Liver (tissue), 9 donors: ENCODE data around the gene PCDH9. TPM values are rescaled to one million over a fixed set of nuclear protein-coding genes. Genes with fewer than 3 reads are reported as not detected.

ENCODE experiments used
- DNase-seq: peaks from one replicate; pipeline ENCODE4 v3.0.0-alpha.2; 2017; ENCODE audit warnings: low spot score
- H3K27ac ChIP-seq, 2 donors: one replicate each; pipeline ENCODE4 v1.7.0; 2013; ENCODE audit warnings: inconsistent platforms in 2 of 2, low read length in 2 of 2, control low read depth in 1 of 2, low read depth in 1 of 2, mild to moderate bottlenecking in 1 of 2
- H3K27me3 ChIP-seq, 4 donors: one replicate each; pipeline versions ENCODE4 v1.6.1 to v1.7.0; 2013; ENCODE audit warnings: low read length in 3 of 4, inconsistent platforms in 1 of 4, mild to moderate bottlenecking in 1 of 4, moderate library complexity in 1 of 4; ENCODE audit not compliant: control insufficient read depth in 4 of 4, insufficient read depth in 4 of 4
- H3K36me3 ChIP-seq, 4 donors: one replicate each; pipeline versions ENCODE4 v1.6.1 to v1.7.0; 2013; ENCODE audit warnings: low read length in 3 of 4, mild to moderate bottlenecking in 3 of 4, low read depth in 1 of 4, moderate library complexity in 1 of 4; ENCODE audit not compliant: control insufficient read depth in 4 of 4, insufficient read depth in 3 of 4
- H3K4me1 ChIP-seq, 4 donors: one replicate each; pipeline versions ENCODE4 v1.6.1 to v1.7.0; 2013; ENCODE audit warnings: low read length in 3 of 4, mild to moderate bottlenecking in 3 of 4, moderate library complexity in 1 of 4; ENCODE audit not compliant: control insufficient read depth in 4 of 4, insufficient read depth in 4 of 4
- H3K4me3 ChIP-seq, 3 donors: one replicate each; pipeline versions ENCODE4 v1.6.1 to v1.7.0; 2013; ENCODE audit warnings: low read length in 3 of 3, control low read depth in 1 of 3, low read depth in 1 of 3, mild to moderate bottlenecking in 1 of 3
- H3K9ac ChIP-seq, 2 donors: one replicate each; pipeline ENCODE4 v1.7.0; 2013; ENCODE audit warnings: low read length in 2 of 2, mild to moderate bottlenecking in 2 of 2, moderate library complexity in 2 of 2, control low read depth in 1 of 2, low read depth in 1 of 2
- H3K9me3 ChIP-seq, 4 donors: one replicate each; pipeline versions ENCODE4 v1.6.1 to v1.7.0; 2013; ENCODE audit warnings: low read length in 3 of 4; ENCODE audit not compliant: control insufficient read depth in 4 of 4
- ATF3 ChIP-seq: IDR thresholded peaks from 2 replicates; pipeline ENCODE4 v1.6.1; 2016; ENCODE audit warnings: antibody characterized with exemption
- CTCF ChIP-seq: fragments of 150-350 bp; IDR thresholded peaks from 2 replicates; pipeline ENCODE4 v1.5.1; 2017; ENCODE audit warnings: improper control_type of control experiment, low read depth, low read length; ENCODE audit not compliant: missing input control
- EGR1 ChIP-seq, 2 donors: IDR thresholded peaks; 2 replicates each; pipeline ENCODE4 v1.6.1; 2016 to 2018; ENCODE audit warnings: antibody characterized with exemption in 2 of 2, low read depth in 2 of 2
- FOXA1 ChIP-seq: IDR thresholded peaks from 2 replicates; pipeline ENCODE4 v1.6.1; 2016; ENCODE audit warnings: antibody characterized with exemption
- FOXA2 ChIP-seq: IDR thresholded peaks from 2 replicates; pipeline ENCODE4 v1.6.1; 2016; ENCODE audit warnings: antibody characterized with exemption
- GABPA ChIP-seq, 2 donors: IDR thresholded peaks in 1 of 2; conservative IDR thresholded peaks in 1 of 2; 2 replicates each; pipeline ENCODE4 v1.6.1; 2016; ENCODE audit warnings: antibody characterized with exemption in 2 of 2, mild to moderate bottlenecking in 1 of 2, moderate library complexity in 1 of 2
- HNF4A ChIP-seq, 2 donors: conservative IDR thresholded peaks; 2 replicates each; pipeline ENCODE4 v1.6.1; 2016; ENCODE audit warnings: antibody characterized with exemption in 2 of 2, mild to moderate bottlenecking in 2 of 2
- HNF4G ChIP-seq: IDR thresholded peaks from 2 replicates; pipeline ENCODE4 v1.6.1; 2016; ENCODE audit warnings: antibody characterized with exemption
- JUND ChIP-seq, 2 donors: IDR thresholded peaks; 2 replicates each; pipeline ENCODE4 v1.6.1; 2016; ENCODE audit warnings: antibody characterized with exemption in 2 of 2
- MAX ChIP-seq: IDR thresholded peaks from 2 replicates; pipeline ENCODE4 v1.6.1; 2016; ENCODE audit warnings: antibody characterized with exemption
- NR2F2 ChIP-seq: IDR thresholded peaks from 2 replicates; pipeline ENCODE4 v1.6.1; 2016; ENCODE audit warnings: antibody characterized with exemption
- RAD21 ChIP-seq, 2 donors: IDR thresholded peaks; 2 replicates each; pipeline ENCODE4 v1.6.1; 2016; ENCODE audit warnings: antibody characterized with exemption in 2 of 2, mild to moderate bottlenecking in 2 of 2
- REST ChIP-seq: IDR thresholded peaks from 2 replicates; pipeline ENCODE4 v1.6.1; 2016; ENCODE audit warnings: antibody characterized with exemption, mild to moderate bottlenecking
- RXRA ChIP-seq, 2 donors: IDR thresholded peaks; 2 replicates each; pipeline ENCODE4 v1.6.1; 2017 to 2018; ENCODE audit warnings: antibody characterized with exemption in 2 of 2, mild to moderate bottlenecking in 1 of 2
- TAF1 ChIP-seq: conservative IDR thresholded peaks from 2 replicates; pipeline ENCODE4 v1.6.1; 2016; ENCODE audit warnings: antibody characterized with exemption, mild to moderate bottlenecking
- YY1 ChIP-seq: IDR thresholded peaks from 2 replicates; pipeline ENCODE4 v1.6.1; 2016; ENCODE audit warnings: antibody characterized with exemption, mild to moderate bottlenecking
- ZBTB33 ChIP-seq: IDR thresholded peaks from 2 replicates; pipeline ENCODE4 v1.6.1; 2016; ENCODE audit warnings: antibody characterized with exemption
- WGBS: extraction: QIAGEN DNeasy Blood & Tissue Kit; methylation state at CpG from one replicate; pipeline ENCODE4 v1.1.7; 2013; 5-methylcytosine and 5-hydroxymethylcytosine counted together
- polyA plus RNA-seq, 2 donors: library from polyadenylated mRNA; stranded (reverse) in 1 of 2; unstranded in 1 of 2; fragments of 200-250 nt in 1 of 2; fragments of >200 nt in 1 of 2; fragmentation: Nextera tagmentation in 1 of 2; extraction: Ambion mirVana in 1 of 2; gene quantifications; one replicate each; pipeline versions ENCODE4 v1.2.1 to v1.2.3, GENCODE V29; 2013 to 2015
- total RNA-seq, 2 donors: library from RNA; depleted of rRNA; stranded (reverse); fragments of >200 nt; gene quantifications; one replicate each; pipeline ENCODE4 v1.2.3, GENCODE V29; 2014
- donor health status: healthy.
- donor health status: healthy.
- donor health status: healthy.
- donor health status: healthy.
- donor health status: healthy.

PCDH9 gene
- total and polyA plus RNA-seq, 4 donors = 0.90 to 4.0 (median 2.2) TPM

- TF ChIP-seq REST (no peak), GABPA (IDR thresholded peaks at IDR 0.05 in 1 of 2, conservative IDR thresholded peaks at IDR 0.05 in 1 of 2) (no peak)
These were observed 644.4 kb downstream of the PCDH9 start (continued) for GRCh38 chr13:66585669-66586203.

- H3K36me3 ChIP-seq = no peaks in the 10 kb centered on the region
- no peaks in the 10 kb centered on the region for H3K9me3 ChIP-seq
- H3K27ac ChIP-seq = no peak overlapping the region
- WGBS = 78% methylated on average over 2 of the region's 2 CpGs
- no peak for DNase-seq
- no peak overlapping the region for H3K9ac ChIP-seq
- no peaks in the 10 kb centered on the region for H3K27me3 ChIP-seq
- TF ChIP-seq YY1 = no peak
- TF ChIP-seq RXRA (IDR thresholded peaks at IDR 0.05) = no peak
- no peak for TF ChIP-seq CTCF
- TF ChIP-seq HNF4A (conservative IDR thresholded peaks at IDR 0.05) = no peak
- no peak for TF ChIP-seq FOXA2
- TF ChIP-seq ATF3 = no peak
- no peak for TF ChIP-seq FOXA1
- no peak for TF ChIP-seq ZBTB33
- TF ChIP-seq NR2F2 = no peak
- TF ChIP-seq EGR1 (IDR thresholded peaks at IDR 0.05; ENCODE audit: low read depth in 2 of 2) = no peak
- TF ChIP-seq REST = no peak
- no peak for TF ChIP-seq TAF1
- TF ChIP-seq HNF4G = no peak
- no peak for TF ChIP-seq MAX
- no peak for TF ChIP-seq RAD21 (IDR thresholded peaks at IDR 0.05)
- TF ChIP-seq GABPA (IDR thresholded peaks at IDR 0.05 in 1 of 2, conservative IDR thresholded peaks at IDR 0.05 in 1 of 2) = no peak
- no peak for TF ChIP-seq JUND (IDR thresholded peaks at IDR 0.05)
- no peak overlapping the region for H3K4me3 ChIP-seq
- no peaks in the 10 kb centered on the region for H3K4me1 ChIP-seq
These were observed 648.5 kb downstream of the PCDH9 start for GRCh38 chr13:66581675-66582074.
